ENCODE results near the gene MOB2.

MOB2 gene

GRCh38 chr11:1529286-1529685 lies 42.7 kb upstream of the MOB2 start:
- no peak for TF ChIP-seq PATZ1 (CRISPR knock-in tag; IDR thresholded peaks at IDR 0.05; ENCODE audit: borderline replicate concordance)
- TF ChIP-seq RARB (CRISPR knock-in tag; IDR thresholded peaks at IDR 0.05), result no peak
- TF ChIP-seq GLIS3 (CRISPR knock-in tag; IDR thresholded peaks at IDR 0.05), result no peak
- no peak for TF ChIP-seq PPARA (CRISPR knock-in tag; IDR thresholded peaks at IDR 0.05; ENCODE audit: borderline replicate concordance)
- TF ChIP-seq, protein P1, sequence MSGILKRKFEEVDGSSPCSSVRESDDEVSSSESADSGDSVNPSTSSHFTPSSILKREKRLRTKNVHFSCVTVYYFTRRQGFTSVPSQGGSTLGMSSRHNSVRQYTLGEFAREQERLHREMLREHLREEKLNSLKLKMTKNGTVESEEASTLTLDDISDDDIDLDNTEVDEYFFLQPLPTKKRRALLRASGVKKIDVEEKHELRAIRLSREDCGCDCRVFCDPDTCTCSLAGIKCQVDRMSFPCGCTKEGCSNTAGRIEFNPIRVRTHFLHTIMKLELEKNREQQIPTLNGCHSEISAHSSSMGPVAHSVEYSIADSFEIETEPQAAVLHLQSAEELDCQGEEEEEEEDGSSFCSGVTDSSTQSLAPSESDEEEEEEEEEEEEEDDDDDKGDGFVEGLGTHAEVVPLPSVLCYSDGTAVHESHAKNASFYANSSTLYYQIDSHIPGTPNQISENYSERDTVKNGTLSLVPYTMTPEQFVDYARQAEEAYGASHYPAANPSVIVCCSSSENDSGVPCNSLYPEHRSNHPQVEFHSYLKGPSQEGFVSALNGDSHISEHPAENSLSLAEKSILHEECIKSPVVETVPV (CRISPR knock-in tag; IDR thresholded peaks at IDR 0.05), result no peak
- no peak for TF ChIP-seq TCF4 (CRISPR knock-in tag; IDR thresholded peaks at IDR 0.05; ENCODE audit: borderline replicate concordance)
- TF ChIP-seq BACH2 (CRISPR knock-in tag; IDR thresholded peaks at IDR 0.05; ENCODE audit: borderline replicate concordance), result no peak
- no peak for TF ChIP-seq ARNTL (CRISPR knock-in tag; IDR thresholded peaks at IDR 0.05; ENCODE audit: borderline replicate concordance, low read depth)
- no peak for TF ChIP-seq ESRRG (CRISPR knock-in tag; IDR thresholded peaks at IDR 0.05)
- no peak for TF ChIP-seq ZNF8 (CRISPR knock-in tag; IDR thresholded peaks at IDR 0.05)
- TF ChIP-seq POU6F1 (CRISPR knock-in tag; IDR thresholded peaks at IDR 0.05; ENCODE audit: borderline replicate concordance, low read depth), result no peak
- no peak for TF ChIP-seq OSR1 (CRISPR knock-in tag; IDR thresholded peaks at IDR 0.05)

DNA sequence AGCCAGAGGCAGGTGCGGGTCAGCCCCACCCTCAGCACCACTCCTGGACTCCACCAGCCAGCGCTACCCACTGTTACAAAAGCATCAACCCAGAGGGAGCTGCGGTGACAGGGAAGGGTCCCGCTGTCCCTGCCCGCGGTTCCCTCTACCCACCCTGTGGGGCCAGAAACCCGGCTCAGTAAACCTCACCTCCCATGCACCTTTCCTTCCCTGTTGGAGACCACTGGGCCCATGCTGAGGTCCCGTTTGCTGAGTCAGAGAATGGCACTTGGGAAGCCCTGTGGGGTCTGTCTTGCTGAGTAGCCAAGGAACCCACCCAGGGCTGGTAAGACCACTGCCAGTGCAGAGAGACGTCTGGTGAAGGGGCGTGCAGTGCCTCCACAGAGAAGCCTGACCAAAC lies 42.1 kb upstream of the MOB2 start:
- TF ChIP-seq PATZ1 (CRISPR knock-in tag; IDR thresholded peaks at IDR 0.05; ENCODE audit: borderline replicate concordance), result no peak
- TF ChIP-seq PPARA (CRISPR knock-in tag; IDR thresholded peaks at IDR 0.05; ENCODE audit: borderline replicate concordance), result no peak
- TF ChIP-seq, protein P2, sequence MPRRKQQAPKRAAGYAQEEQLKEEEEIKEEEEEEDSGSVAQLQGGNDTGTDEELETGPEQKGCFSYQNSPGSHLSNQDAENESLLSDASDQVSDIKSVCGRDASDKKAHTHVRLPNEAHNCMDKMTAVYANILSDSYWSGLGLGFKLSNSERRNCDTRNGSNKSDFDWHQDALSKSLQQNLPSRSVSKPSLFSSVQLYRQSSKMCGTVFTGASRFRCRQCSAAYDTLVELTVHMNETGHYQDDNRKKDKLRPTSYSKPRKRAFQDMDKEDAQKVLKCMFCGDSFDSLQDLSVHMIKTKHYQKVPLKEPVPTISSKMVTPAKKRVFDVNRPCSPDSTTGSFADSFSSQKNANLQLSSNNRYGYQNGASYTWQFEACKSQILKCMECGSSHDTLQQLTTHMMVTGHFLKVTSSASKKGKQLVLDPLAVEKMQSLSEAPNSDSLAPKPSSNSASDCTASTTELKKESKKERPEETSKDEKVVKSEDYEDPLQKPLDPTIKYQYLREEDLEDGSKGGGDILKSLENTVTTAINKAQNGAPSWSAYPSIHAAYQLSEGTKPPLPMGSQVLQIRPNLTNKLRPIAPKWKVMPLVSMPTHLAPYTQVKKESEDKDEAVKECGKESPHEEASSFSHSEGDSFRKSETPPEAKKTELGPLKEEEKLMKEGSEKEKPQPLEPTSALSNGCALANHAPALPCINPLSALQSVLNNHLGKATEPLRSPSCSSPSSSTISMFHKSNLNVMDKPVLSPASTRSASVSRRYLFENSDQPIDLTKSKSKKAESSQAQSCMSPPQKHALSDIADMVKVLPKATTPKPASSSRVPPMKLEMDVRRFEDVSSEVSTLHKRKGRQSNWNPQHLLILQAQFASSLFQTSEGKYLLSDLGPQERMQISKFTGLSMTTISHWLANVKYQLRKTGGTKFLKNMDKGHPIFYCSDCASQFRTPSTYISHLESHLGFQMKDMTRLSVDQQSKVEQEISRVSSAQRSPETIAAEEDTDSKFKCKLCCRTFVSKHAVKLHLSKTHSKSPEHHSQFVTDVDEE (CRISPR knock-in tag; IDR thresholded peaks at IDR 0.05), result no peak
- no peak for ATAC-seq

More at GRCh38 chr11:1529286-1529685, 42.7 kb upstream of the MOB2 start:
- ATAC-seq, result no peak

GRCh38 chr11:1526785-1527184 lies 40.2 kb upstream of the MOB2 start:
- no peak for TF ChIP-seq RARB (CRISPR knock-in tag; IDR thresholded peaks at IDR 0.05)
- TF ChIP-seq CSDC2 (CRISPR knock-in tag; IDR thresholded peaks at IDR 0.05), result no peak
- TF ChIP-seq ESRRG (CRISPR knock-in tag; IDR thresholded peaks at IDR 0.05), result no peak
- no peak for TF ChIP-seq ZFP3 (CRISPR knock-in tag; IDR thresholded peaks at IDR 0.05)
- no peak for ATAC-seq

GRCh38 chr11:1523779-1524178 lies 37.2 kb upstream of the MOB2 start:
- ATAC-seq, result no peak
- TF ChIP-seq PATZ1 (CRISPR knock-in tag; IDR thresholded peaks at IDR 0.05; ENCODE audit: borderline replicate concordance) (no peak), GLIS3 (CRISPR knock-in tag; IDR thresholded peaks at IDR 0.05) (no peak), TOX (CRISPR knock-in tag; IDR thresholded peaks at IDR 0.05; ENCODE audit: borderline replicate concordance) (no peak), POU6F1 (CRISPR knock-in tag; IDR thresholded peaks at IDR 0.05; ENCODE audit: borderline replicate concordance, low read depth) (no peak), ZNF70 (CRISPR knock-in tag; IDR thresholded peaks at IDR 0.05) (no peak), ZFP30 (CRISPR knock-in tag; IDR thresholded peaks at IDR 0.05) (no peak), RARB (CRISPR knock-in tag; IDR thresholded peaks at IDR 0.05) (no peak), OSR1 (CRISPR knock-in tag; IDR thresholded peaks at IDR 0.05) (no peak), TCF4 (CRISPR knock-in tag; IDR thresholded peaks at IDR 0.05; ENCODE audit: borderline replicate concordance) (no peak), ZC3H10 (CRISPR knock-in tag; IDR thresholded peaks at IDR 0.05) (no peak)
